HepG2 (cell line): ENCODE measurements around the gene DLEC1. TPM values are rescaled to one million over a fixed set of nuclear protein-coding genes. Genes with fewer than 3 reads are reported as not detected.

Experiments used
- ATAC-seq: fragments of 200-7000 bp; cut with Tn5 transposase; 3 replicates; pipeline ENCODE4 v1.9.1; 2020; ENCODE audit warnings: mild to moderate bottlenecking, moderate library complexity
- BruUV-seq: library from RNA; stranded (reverse); fragments of 400-500 nt; replicated peaks from 2 replicates; lab custom pipeline; 2021; lab: Mats Ljungman, UMichigan
- CTCF ChIA-PET: fragments of 300-600 bp; formaldehyde crosslinking; extraction: SDS; loops from one replicate; lab custom pipeline; 2021; ENCODE audit warnings: low total read pairs, inconsistent platforms, low intra/inter-chr PET ratio; lab: Yijun Ruan, JAX
- POLR2A ChIA-PET: fragments of 350-600 bp; sonication (Branson Sonifier 250); formaldehyde crosslinking; loops from one replicate; lab custom pipeline; 2020; ENCODE audit warnings: antibody characterized with exemption, inconsistent platforms; lab: Yijun Ruan, JAX
- DNase-seq: peaks from one replicate; pipeline ENCODE4 v3.0.0-alpha.2; 2015; ENCODE audit warnings: low spot score
- FAIRE-seq: peaks from 3 replicates; lab custom pipeline; 2011; peaks lifted over from hg19 to GRCh38; lab: Jason Lieb, UNC
- H2AFZ ChIP-seq: one replicate; pipeline ENCODE4 v1.6.1; 2011; ENCODE audit warnings: low read length, inconsistent platforms
- H3K27ac ChIP-seq: fragments of 300-600 bp; 3 replicates; pipeline ENCODE4 v1.8.0; 2011; ENCODE audit warnings: mixed run types, mild to moderate bottlenecking, mixed read lengths, low read length, inconsistent platforms; ENCODE audit not compliant: insufficient read depth; ENCODE audit errors: extremely low read length
- H3K27me3 ChIP-seq, 2 experiments: fragments of 200-600 bp in 1 of 2; 2 replicates in 1 of 2; 3 replicates in 1 of 2; pipeline versions ENCODE4 v1.6.0 to v1.8.0; 2011; ENCODE audit warnings: low read length in 2 of 2, mild to moderate bottlenecking in 2 of 2, moderate library complexity in 2 of 2, inconsistent platforms in 1 of 2; ENCODE audit not compliant: insufficient read depth in 2 of 2, control insufficient read depth in 1 of 2
- H3K36me3 ChIP-seq, 2 experiments: fragments of 200-600 bp in 1 of 2; replicated peaks in 1 of 2; 2 replicates in 1 of 2; 3 replicates in 1 of 2; pipeline versions ENCODE4 v1.5.1 to v1.8.0; 2011; ENCODE audit warnings: low read length in 2 of 2, inconsistent platforms in 1 of 2; ENCODE audit not compliant: insufficient read depth in 2 of 2, control insufficient read depth in 1 of 2
- H3K4me1 ChIP-seq: 2 replicates; pipeline ENCODE4 v1.5.1; 2012; ENCODE audit warnings: low read length, inconsistent platforms; ENCODE audit not compliant: insufficient read depth
- H3K4me2 ChIP-seq: 2 replicates; pipeline ENCODE4 v1.6.0; 2011; ENCODE audit warnings: low read depth, low read length, inconsistent platforms
- H3K4me3 ChIP-seq, 3 experiments: fragments of 200-600 bp in 1 of 3; sonication (generic), shearing (Covaris generic) in 1 of 3; replicated peaks in 1 of 3; 2 replicates each; pipeline ENCODE4 v1.5.1; 2011 to 2016; ENCODE audit warnings: low read length in 3 of 3, inconsistent platforms in 2 of 3, low read depth in 2 of 3, mild to moderate bottlenecking in 2 of 3, control low read depth in 1 of 3, mixed read lengths in 1 of 3; ENCODE audit not compliant: insufficient read depth in 1 of 3
- H3K79me2 ChIP-seq: one replicate; pipeline ENCODE4 v1.6.1; 2011; ENCODE audit warnings: low read length, inconsistent platforms; ENCODE audit not compliant: insufficient read depth
- H3K9ac ChIP-seq: 2 replicates; pipeline ENCODE4 v1.6.0; 2011; ENCODE audit warnings: mild to moderate bottlenecking, low read depth, low read length, inconsistent platforms; ENCODE audit not compliant: insufficient read depth
- H3K9me3 ChIP-seq: 2 replicates; pipeline ENCODE4 v1.5.1; 2012; ENCODE audit warnings: mild to moderate bottlenecking, low read length
- H4K20me1 ChIP-seq: 2 replicates; pipeline ENCODE4 v1.6.0; 2011; ENCODE audit warnings: inconsistent platforms, mild to moderate bottlenecking, low read length, moderate library complexity; ENCODE audit not compliant: insufficient read depth
- DPF2 ChIP-seq: sonication (generic); formaldehyde crosslinking; IDR thresholded peaks from 2 replicates; pipeline ENCODE4 v1.4.0; 2020; ENCODE audit warnings: mild to moderate bottlenecking, low read depth, missing genetic modification reagents, borderline replicate concordance
- HNRNPUL1 ChIP-seq: fragments of 200-400 bp; formaldehyde crosslinking; IDR thresholded peaks from 2 replicates; pipeline ENCODE4 v1.6.1; 2017; ENCODE audit warnings: low read depth, mild to moderate bottlenecking, low read length, moderate library complexity
- RERE ChIP-seq: IDR thresholded peaks from 2 replicates; pipeline ENCODE4 v1.6.1; 2016; ENCODE audit warnings: low read depth, missing genetic modification reagents, missing compliant biosample characterization
- STAT6 ChIP-seq: sonication (generic); formaldehyde crosslinking; IDR thresholded peaks from 2 replicates; pipeline ENCODE4 v1.4.0; 2020; ENCODE audit warnings: missing genetic modification reagents, mild to moderate bottlenecking, borderline replicate concordance
- ZFP36L2 ChIP-seq: sonication (generic); formaldehyde crosslinking; IDR thresholded peaks from 2 replicates; pipeline ENCODE4 v1.4.0; 2020; ENCODE audit warnings: missing genetic modification reagents
- ZNF367 ChIP-seq: sonication (generic); formaldehyde crosslinking; IDR thresholded peaks from 2 replicates; pipeline ENCODE4 v1.4.0; 2020; ENCODE audit warnings: missing genetic modification reagents, borderline replicate concordance
- ZNF7 ChIP-seq: IDR thresholded peaks from 2 replicates; pipeline ENCODE4 v1.6.1; 2016; ENCODE audit warnings: missing biosample characterization, missing genetic modification reagents
- WGBS: methylation state at CpG from one replicate; pipeline ENCODE4 v1.1.6; 2017; ENCODE audit warnings: low lambda C conversion rate; 5-methylcytosine and 5-hydroxymethylcytosine counted together
- in situ Hi-C: cut with HindIII; loops from 2 replicates; pipeline ENCODE4 v1.10.0; 2017; ENCODE audit warnings: low pct_unique_long_range_greater_than_20kb; ENCODE audit not compliant: extremely low pct_ligation_motif_present
- intact Hi-C: fragments of 100-400 bp; cut with micrococcal nuclease; formaldehyde crosslinking; loops from one replicate; pipeline ENCODE4 v1.10.0; 2022; ENCODE audit not compliant: unreplicated experiment
- polyA plus RNA-seq, 8 experiments: library from polyadenylated mRNA; depleted of rRNA in 3 of 8; stranded (reverse) in 7 of 8; unstranded in 1 of 8; fragments of >200 nt; fragmentation: Illumina TruSeq in 4 of 8; extraction: Trizol in 4 of 8; gene quantifications; 2 replicates each; pipeline versions ENCODE4 v1.2.1 to v1.2.3, GENCODE V29; 2011 to 2016; ENCODE audit warnings: low read depth in 4 of 8, missing spikeins in 1 of 8, mixed read lengths in 1 of 8; ENCODE audit not compliant: insufficient read depth in 1 of 8
- total RNA-seq, 5 experiments: library from RNA; depleted of rRNA; stranded (reverse); fragments of >200 nt; fragmentation: Illumina TruSeq; extraction: Trizol; gene quantifications; 2 replicates each; pipeline ENCODE4 v1.2.3, GENCODE V29; 2016; ENCODE audit warnings: low read depth in 1 of 5

Gene DLEC1
- total and polyA plus RNA-seq, 2 of the 13 experiments (the other 11 are each of a cell fraction or from before 2014, with no cell fraction given): 0.09 TPM; not detected in 1

GRCh38 chr3:37992271-37993066, 46.5 kb upstream of the DLEC1 start (continued):
- no peak for TF ChIP-seq STAT6 (CRISPR knock-in tag)

GRCh38 chr3:37993067-37993455, 45.9 kb upstream of the DLEC1 start:
- no peak overlapping the region for H3K27ac ChIP-seq
- H2AFZ ChIP-seq: no peak overlapping the region
- 0% methylated on average over 8 of the region's 8 CpGs for WGBS
- in situ Hi-C loops (no loop called here), intact Hi-C loops (no loop called here)
- TF ChIP-seq ZNF7 (CRISPR knock-in tag): no peak
- no peak for TF ChIP-seq HNRNPUL1
- TF ChIP-seq ZFP36L2 (CRISPR knock-in tag): no peak
- no peak for TF ChIP-seq DPF2 (CRISPR knock-in tag)
- no peak for TF ChIP-seq RERE (CRISPR knock-in tag)
- TF ChIP-seq ZNF367 (CRISPR knock-in tag): no peak
- no peaks in the 10 kb centered on the region for H3K79me2 ChIP-seq
- H3K27me3 ChIP-seq: peaks cover 1 to 14% of the 10 kb centered on the region in 2 experiments; a peak in 4 of 5 replicates
- H3K4me2 ChIP-seq: peak overlapping the region; percentile 68
- no peaks in the 10 kb centered on the region for H3K9me3 ChIP-seq
- no peak overlapping the region for H3K9ac ChIP-seq
- peaks cover 86% of the 10 kb centered on the region for H3K4me1 ChIP-seq
- ChIA-PET POLR2A (no interaction called here), CTCF (interaction anchor here (1.1 kb wide), 1 partner anchor 18 kb away, joined by 3 read pairs; no protein-coding TSS in a partner anchor)
- ATAC-seq: peak; percentile 13; the same call in 2 of the 3 replicates
- FAIRE-seq: peak; percentile 30
- H4K20me1 ChIP-seq: no peaks in the 10 kb centered on the region
- no peaks in the 10 kb centered on the region for H3K36me3 ChIP-seq
- peak overlapping the region in 1 of 3 experiments; percentile 44; a peak in 2 of 6 replicates for H3K4me3 ChIP-seq
- DNase-seq: no peak
- no TSS peak for BruUV-seq
